CD4-positive, alpha-beta T cell treated with Interleukin-6 for 4 hours (primary cell): Measurements from ENCODE around the gene TRIM44.
"Not testable (repeated sequence)": the region's sequence is repeated elsewhere in the genome, so short reads cannot be mapped to it uniquely, and the experiment has no call there.

Experiments
- DNase-seq: peaks from one replicate; pipeline ENCODE4 v3.0.0-alpha.2; 2020; ENCODE audit warnings: mixed read lengths

Gene TRIM44

GRCh38 chr11:35826006-35826405, 163.4 kb downstream of the TRIM44 start:
- DNase-seq, result no peak

- no peak for DNase-seq
Measured at GRCh38 chr11:35826949-35827348, 164.4 kb downstream of the TRIM44 start.

GRCh38 chr11:35836205-35836604, 173.6 kb downstream of the TRIM44 start:
- DNase-seq, result no peak

- no peak for DNase-seq
Measured at GRCh38 chr11:35838071-35838470, 175.5 kb downstream of the TRIM44 start.

- DNase-seq, result not testable (repeated sequence)
Measured at GRCh38 chr11:35838697-35839367, 176.3 kb downstream of the TRIM44 start.

GRCh38 chr11:35839368-35840161, 177.0 kb downstream of the TRIM44 start:
- no peak for DNase-seq

GRCh38 chr11:35841733-35842132, 179.2 kb downstream of the TRIM44 start:
- DNase-seq, result no peak

- no peak for DNase-seq
Measured at GRCh38 chr11:35842958-35843357, 180.4 kb downstream of the TRIM44 start.

GRCh38 chr11:35844579-35844978, 182.0 kb downstream of the TRIM44 start:
- no peak for DNase-seq

- no peak for DNase-seq
Measured at GRCh38 chr11:35845860-35846259, 183.3 kb downstream of the TRIM44 start.

GRCh38 chr11:35846874-35847273, 184.3 kb downstream of the TRIM44 start:
- DNase-seq, result no peak

GRCh38 chr11:35847473-35847872, 184.9 kb downstream of the TRIM44 start:
- DNase-seq, result no peak

GRCh38 chr11:35848616-35849015, 186.0 kb downstream of the TRIM44 start:
- no peak for DNase-seq

- DNase-seq, result no peak
Measured at GRCh38 chr11:35850191-35850590, 187.6 kb downstream of the TRIM44 start.

- no peak for DNase-seq
Measured at GRCh38 chr11:35851342-35851741, 188.8 kb downstream of the TRIM44 start.

GRCh38 chr11:35852056-35852455, 189.5 kb downstream of the TRIM44 start:
- DNase-seq, result no peak

GRCh38 chr11:35853971-35854370, 191.4 kb downstream of the TRIM44 start:
- DNase-seq, result no peak

- no peak for DNase-seq
Measured at GRCh38 chr11:35855671-35856070, 193.1 kb downstream of the TRIM44 start.

GRCh38 chr11:35856259-35856658, 193.7 kb downstream of the TRIM44 start:
- no peak for DNase-seq

- no peak for DNase-seq
Measured at GRCh38 chr11:35856756-35857155, 194.2 kb downstream of the TRIM44 start.

- no peak for DNase-seq
Measured at GRCh38 chr11:35857922-35858321, 195.3 kb downstream of the TRIM44 start.

GRCh38 chr11:35859301-35859700, 196.7 kb downstream of the TRIM44 start:
- no peak for DNase-seq

GRCh38 chr11:35860194-35860593, 197.6 kb downstream of the TRIM44 start:
- not testable (repeated sequence) for DNase-seq

- no peak for DNase-seq
Measured at GRCh38 chr11:35861191-35861590, 198.6 kb downstream of the TRIM44 start.
